ENCODE data around the gene MDK.

- TF ChIP-seq CTCF (IDR thresholded peaks at IDR 0.05; ENCODE audit: low read depth, low read length, missing input control) = no peak
- TF ChIP-seq EGR1 (IDR thresholded peaks at IDR 0.05; ENCODE audit: low read depth in 2 of 2) = no peak
- no peak for TF ChIP-seq REST (IDR thresholded peaks at IDR 0.05)
- no peak for TF ChIP-seq TAF1 (conservative IDR thresholded peaks at IDR 0.05)
- no peak for TF ChIP-seq MAX (IDR thresholded peaks at IDR 0.05)
Measured at GRCh38 chr11:46377290-46377689, 4.2 kb upstream of the MDK start.
